ENCODE measurements around the gene KTN1. TPM values are rescaled to one million over a fixed set of nuclear protein-coding genes. Genes with fewer than 3 reads are reported as not detected.

The KTN1 gene
- polyA plus RNA-seq, 2 donors, result 45.8 to 63.1 TPM

DNA sequence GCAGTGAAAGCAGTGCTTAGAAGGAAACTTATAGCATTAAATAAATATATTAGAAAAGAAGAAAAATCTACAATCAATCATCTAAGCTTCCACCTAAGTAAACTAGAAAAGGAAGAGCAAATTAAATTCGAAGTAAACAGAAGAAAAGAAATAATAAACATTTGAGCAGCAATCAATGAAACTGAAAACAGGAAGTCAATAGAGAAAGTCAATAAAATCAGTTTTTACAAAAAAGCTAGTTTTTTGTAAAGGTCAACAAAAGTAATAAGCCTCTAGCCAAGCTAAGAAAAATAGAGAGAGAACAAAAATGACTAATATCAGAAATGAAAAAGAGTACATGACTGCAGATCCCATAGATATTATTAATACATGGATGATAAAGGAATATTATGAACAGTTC, 34.2 kb upstream of the KTN1 start:
- no peaks in the 10 kb centered on the region for H3K9me3 ChIP-seq (ENCODE audit: control insufficient read depth in 2 of 2, insufficient read depth in 1 of 2, low read depth in 1 of 2, low read length in 1 of 2)
- no peaks in the 10 kb centered on the region for H3K27me3 ChIP-seq (ENCODE audit: control insufficient read depth in 1 of 2, insufficient read depth in 2 of 2, low read length in 2 of 2)
- WGBS, 2 donors, result 53 to 71% methylated on average over 1 of the region's 1 CpG
- no peaks in the 10 kb centered on the region for H3K36me3 ChIP-seq (ENCODE audit: control insufficient read depth in 2 of 2, insufficient read depth in 2 of 2, low read length in 1 of 2)
- no peaks in the 10 kb centered on the region for H3K4me1 ChIP-seq (ENCODE audit: control insufficient read depth in 2 of 2, insufficient read depth in 2 of 2, low read length in 1 of 2)
- H3K27ac ChIP-seq (ENCODE audit: low read depth in 2 of 2, low read length in 1 of 2), result no peak overlapping the region
- H3K4me3 ChIP-seq (ENCODE audit: low read depth in 1 of 2, low read length in 2 of 2), result no peak overlapping the region

GRCh38 chr14:55546212-55546874, 33.7 kb upstream of the KTN1 start:
- Histone ChIP-seq H3K4me3 (ENCODE audit: low read depth in 1 of 2, low read length in 2 of 2) (no peak overlapping the region), H3K27me3 (ENCODE audit: control insufficient read depth in 1 of 2, insufficient read depth in 2 of 2, low read length in 2 of 2) (no peaks in the 10 kb centered on the region), H3K4me1 (ENCODE audit: control insufficient read depth in 2 of 2, insufficient read depth in 2 of 2, low read length in 1 of 2) (no peaks in the 10 kb centered on the region), H3K27ac (ENCODE audit: low read depth in 2 of 2, low read length in 1 of 2) (no peak overlapping the region), H3K9me3 (ENCODE audit: control insufficient read depth in 2 of 2, insufficient read depth in 1 of 2, low read depth in 1 of 2, low read length in 1 of 2) (no peaks in the 10 kb centered on the region), H3K36me3 (ENCODE audit: control insufficient read depth in 2 of 2, insufficient read depth in 2 of 2, low read length in 1 of 2) (no peaks in the 10 kb centered on the region)
- WGBS, 2 donors, result 90 to 95% methylated on average over 3 of the region's 3 CpGs

- H3K27me3 ChIP-seq (ENCODE audit: control insufficient read depth in 1 of 2, insufficient read depth in 2 of 2, low read length in 2 of 2), result no peaks in the 10 kb centered on the region
- H3K27ac ChIP-seq (ENCODE audit: low read depth in 2 of 2, low read length in 1 of 2), result no peak overlapping the region
- no peaks in the 10 kb centered on the region for H3K36me3 ChIP-seq (ENCODE audit: control insufficient read depth in 2 of 2, insufficient read depth in 2 of 2, low read length in 1 of 2)
- H3K4me1 ChIP-seq (ENCODE audit: control insufficient read depth in 2 of 2, insufficient read depth in 2 of 2, low read length in 1 of 2), result no peaks in the 10 kb centered on the region
- H3K9me3 ChIP-seq (ENCODE audit: control insufficient read depth in 2 of 2, insufficient read depth in 1 of 2, low read depth in 1 of 2, low read length in 1 of 2), result no peaks in the 10 kb centered on the region
- 88 to 90% methylated on average over 3 of the region's 3 CpGs for WGBS, 2 donors
- no peak overlapping the region for H3K4me3 ChIP-seq (ENCODE audit: low read depth in 1 of 2, low read length in 2 of 2)
Observed at GRCh38 chr14:55547650-55548315, 32.2 kb upstream of the KTN1 start.

DNA sequence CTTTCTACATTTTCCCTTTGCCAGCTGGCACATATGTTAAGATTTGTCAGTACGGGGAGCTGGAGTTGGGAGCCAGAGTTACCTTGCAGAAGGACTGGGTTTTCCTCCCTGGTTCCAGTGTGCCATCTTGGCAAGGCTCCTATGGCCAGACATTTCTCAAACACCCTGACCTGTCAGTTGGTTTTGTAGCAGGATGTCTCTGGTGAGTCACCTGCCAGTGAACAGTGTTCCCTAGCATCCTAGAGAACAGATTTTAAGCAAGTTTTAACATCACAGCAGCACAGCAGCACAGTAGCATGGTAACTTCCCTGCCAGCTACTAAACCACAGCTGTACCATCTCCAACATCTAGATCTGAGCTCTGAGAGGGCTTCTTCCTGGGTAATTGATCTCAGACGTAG, 26.2 kb upstream of the KTN1 start:
- Histone ChIP-seq H3K4me3 (ENCODE audit: low read depth in 1 of 2, low read length in 2 of 2) (no peak overlapping the region), H3K36me3 (ENCODE audit: control insufficient read depth in 2 of 2, insufficient read depth in 2 of 2, low read length in 1 of 2) (no peaks in the 10 kb centered on the region)
- 52 to 54% methylated on average over 2 of the region's 2 CpGs for WGBS, 2 donors

GRCh38 chr14:55556929-55557623, 22.9 kb upstream of the KTN1 start:
- Histone ChIP-seq H3K36me3 (ENCODE audit: control insufficient read depth in 2 of 2, insufficient read depth in 2 of 2, low read length in 1 of 2) (no peaks in the 10 kb centered on the region), H3K4me3 (ENCODE audit: low read depth in 1 of 2, low read length in 2 of 2) (no peak overlapping the region), H3K9me3 (ENCODE audit: control insufficient read depth in 2 of 2, insufficient read depth in 1 of 2, low read depth in 1 of 2, low read length in 1 of 2) (peaks cover 0 to 4% of the 10 kb centered on the region in 2 donors), H3K27ac (ENCODE audit: low read depth in 2 of 2, low read length in 1 of 2) (no peak overlapping the region), H3K4me1 (ENCODE audit: control insufficient read depth in 2 of 2, insufficient read depth in 2 of 2, low read length in 1 of 2) (no peaks in the 10 kb centered on the region), H3K27me3 (ENCODE audit: control insufficient read depth in 1 of 2, insufficient read depth in 2 of 2, low read length in 2 of 2) (no peaks in the 10 kb centered on the region)
- WGBS, 2 donors, result 34 to 39% methylated on average over 3 of the region's 3 CpGs

More for the DNA sequence above, 26.2 kb upstream of the KTN1 start:
- Histone ChIP-seq H3K4me1 (ENCODE audit: control insufficient read depth in 2 of 2, insufficient read depth in 2 of 2, low read length in 1 of 2) (no peaks in the 10 kb centered on the region), H3K27me3 (ENCODE audit: control insufficient read depth in 1 of 2, insufficient read depth in 2 of 2, low read length in 2 of 2) (no peaks in the 10 kb centered on the region), H3K9me3 (ENCODE audit: control insufficient read depth in 2 of 2, insufficient read depth in 1 of 2, low read depth in 1 of 2, low read length in 1 of 2) (peaks cover 0 to 4% of the 10 kb centered on the region in 2 donors), H3K27ac (ENCODE audit: low read depth in 2 of 2, low read length in 1 of 2) (no peak overlapping the region)

GRCh38 chr14:55562135-55562534, 17.9 kb upstream of the KTN1 start:
- 82% methylated on average over 3 of the region's 3 CpGs for WGBS, 2 donors
- no peaks in the 10 kb centered on the region for H3K4me1 ChIP-seq (ENCODE audit: control insufficient read depth in 2 of 2, insufficient read depth in 2 of 2, low read length in 1 of 2)
- H3K27ac ChIP-seq (ENCODE audit: low read depth in 2 of 2, low read length in 1 of 2), result no peak overlapping the region
- H3K9me3 ChIP-seq (ENCODE audit: control insufficient read depth in 2 of 2, insufficient read depth in 1 of 2, low read depth in 1 of 2, low read length in 1 of 2), result no peaks in the 10 kb centered on the region
- no peak overlapping the region for H3K4me3 ChIP-seq (ENCODE audit: low read depth in 1 of 2, low read length in 2 of 2)
- no peaks in the 10 kb centered on the region for H3K27me3 ChIP-seq (ENCODE audit: control insufficient read depth in 1 of 2, insufficient read depth in 2 of 2, low read length in 2 of 2)
- no peaks in the 10 kb centered on the region for H3K36me3 ChIP-seq (ENCODE audit: control insufficient read depth in 2 of 2, insufficient read depth in 2 of 2, low read length in 1 of 2)

GRCh38 chr14:55568618-55569017, 11.4 kb upstream of the KTN1 start:
- Histone ChIP-seq H3K4me1 (ENCODE audit: control insufficient read depth in 2 of 2, insufficient read depth in 2 of 2, low read length in 1 of 2) (no peaks in the 10 kb centered on the region), H3K27me3 (ENCODE audit: control insufficient read depth in 1 of 2, insufficient read depth in 2 of 2, low read length in 2 of 2) (peaks cover 0 to 2% of the 10 kb centered on the region in 2 donors), H3K9me3 (ENCODE audit: control insufficient read depth in 2 of 2, insufficient read depth in 1 of 2, low read depth in 1 of 2, low read length in 1 of 2) (no peaks in the 10 kb centered on the region), H3K4me3 (ENCODE audit: low read depth in 1 of 2, low read length in 2 of 2) (no peak overlapping the region), H3K27ac (ENCODE audit: low read depth in 2 of 2, low read length in 1 of 2) (no peak overlapping the region), H3K36me3 (ENCODE audit: control insufficient read depth in 2 of 2, insufficient read depth in 2 of 2, low read length in 1 of 2) (no peaks in the 10 kb centered on the region)

DNA sequence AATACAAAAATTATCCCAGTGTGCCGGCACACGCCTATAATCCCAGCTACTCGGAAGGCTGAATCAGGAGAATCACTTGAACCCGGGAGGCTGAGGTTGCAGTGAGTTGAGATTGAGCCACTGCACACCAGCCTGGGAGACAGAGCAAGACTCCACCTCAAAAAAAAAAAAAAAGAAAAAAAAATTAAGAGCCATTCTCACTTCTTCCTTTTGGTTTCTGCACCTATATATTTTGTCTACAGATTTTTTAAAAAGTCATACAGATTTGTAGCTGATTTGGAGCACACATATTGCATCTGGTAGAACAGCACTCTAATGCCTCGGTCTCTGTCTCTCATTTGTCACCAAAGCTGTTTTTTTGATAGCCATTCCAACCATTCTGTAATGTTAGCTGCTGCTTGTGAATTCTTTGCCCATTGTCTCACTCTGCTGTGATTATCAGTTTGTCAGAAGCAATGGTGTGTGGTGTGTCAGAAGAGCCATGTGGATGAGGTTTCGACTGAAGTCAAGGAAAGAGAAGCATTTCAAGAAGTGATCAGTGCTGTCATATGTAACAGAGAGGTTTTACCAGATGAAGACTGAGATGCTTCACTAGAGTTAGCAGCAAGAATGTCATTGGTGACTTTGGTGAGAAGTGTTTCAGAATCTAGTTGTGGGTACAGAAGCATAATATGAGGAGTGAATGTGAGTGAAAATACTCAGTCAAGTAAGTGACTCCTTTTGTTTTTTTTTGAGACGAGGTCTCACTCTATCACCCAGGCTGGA, 8.7 kb upstream of the KTN1 start:
- Histone ChIP-seq H3K4me3 (ENCODE audit: low read depth in 1 of 2, low read length in 2 of 2) (no peak overlapping the region), H3K27me3 (ENCODE audit: control insufficient read depth in 1 of 2, insufficient read depth in 2 of 2, low read length in 2 of 2) (peaks cover 0 to 2% of the 10 kb centered on the region in 2 donors), H3K36me3 (ENCODE audit: control insufficient read depth in 2 of 2, insufficient read depth in 2 of 2, low read length in 1 of 2) (no peaks in the 10 kb centered on the region), H3K9me3 (ENCODE audit: control insufficient read depth in 2 of 2, insufficient read depth in 1 of 2, low read depth in 1 of 2, low read length in 1 of 2) (no peaks in the 10 kb centered on the region), H3K4me1 (ENCODE audit: control insufficient read depth in 2 of 2, insufficient read depth in 2 of 2, low read length in 1 of 2) (no peaks in the 10 kb centered on the region), H3K27ac (ENCODE audit: low read depth in 2 of 2, low read length in 1 of 2) (no peak overlapping the region)
- WGBS, 2 donors, result 93 to 95% methylated on average over 7 of the region's 7 CpGs

DNA sequence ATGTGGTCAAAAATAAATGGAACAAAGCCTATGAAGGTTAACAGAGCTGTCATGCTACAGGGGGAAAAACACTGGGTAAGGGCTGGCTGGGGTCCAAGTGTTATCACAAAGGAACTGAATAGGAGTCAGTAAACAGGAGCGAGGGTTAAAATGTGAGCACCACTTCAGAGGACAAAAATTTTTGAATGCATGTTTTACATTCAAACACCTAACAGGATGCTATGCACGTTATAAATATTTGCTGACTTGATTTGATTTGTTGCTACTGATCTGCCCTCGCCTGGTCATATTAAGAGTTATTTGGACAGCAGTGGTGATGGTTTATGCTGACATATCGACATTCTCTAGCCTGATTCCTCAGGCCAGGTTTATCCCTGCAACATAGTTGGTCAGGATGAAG, 7.4 kb upstream of the KTN1 start:
- 62 to 68% methylated on average over 4 of the region's 4 CpGs for WGBS, 2 donors
- peaks cover 0 to 2% of the 10 kb centered on the region in 2 donors for H3K27me3 ChIP-seq (ENCODE audit: control insufficient read depth in 1 of 2, insufficient read depth in 2 of 2, low read length in 2 of 2)
- H3K27ac ChIP-seq (ENCODE audit: low read depth in 2 of 2, low read length in 1 of 2), result no peak overlapping the region
- H3K9me3 ChIP-seq (ENCODE audit: control insufficient read depth in 2 of 2, insufficient read depth in 1 of 2, low read depth in 1 of 2, low read length in 1 of 2), result no peaks in the 10 kb centered on the region
- no peak overlapping the region for H3K4me3 ChIP-seq (ENCODE audit: low read depth in 1 of 2, low read length in 2 of 2)
- no peaks in the 10 kb centered on the region for H3K36me3 ChIP-seq (ENCODE audit: control insufficient read depth in 2 of 2, insufficient read depth in 2 of 2, low read length in 1 of 2)
- no peaks in the 10 kb centered on the region for H3K4me1 ChIP-seq (ENCODE audit: control insufficient read depth in 2 of 2, insufficient read depth in 2 of 2, low read length in 1 of 2)

Measured in esophagus (tissue), 2 donors.